GM18499 (cell line): Measurements from ENCODE around the gene ZSCAN21.

Experiments used
- ATAC-seq: cut with Tn5 transposase; IDR thresholded peaks from one replicate; pipeline ENCODE4 v1.9.1; 2021; ENCODE audit warnings: moderate number of reproducible peaks; ENCODE audit not compliant: insufficient read depth, unreplicated experiment

The ZSCAN21 gene

GRCh38 chr7:100072462-100072861, 22.9 kb downstream of the ZSCAN21 start:
- ATAC-seq: no peak

DNA sequence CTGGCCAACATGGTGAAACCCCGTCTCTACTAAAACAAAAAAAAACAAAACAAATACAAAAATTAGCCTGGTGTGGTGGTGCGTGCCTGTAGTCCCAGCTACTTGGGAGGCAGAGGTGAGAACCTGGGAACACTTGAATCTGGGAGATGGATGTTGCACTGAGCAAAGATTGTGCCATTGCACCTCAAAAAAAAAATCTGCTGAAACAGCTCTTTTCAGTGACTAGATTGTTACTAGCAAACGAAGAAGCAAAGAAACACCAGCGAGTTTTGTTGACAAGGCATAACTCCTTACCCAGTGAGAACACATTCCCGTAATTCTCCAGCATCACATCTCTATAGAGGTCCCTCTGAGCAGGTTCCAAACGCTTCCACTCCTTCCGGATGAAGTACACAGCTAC, 25.3 kb downstream of the ZSCAN21 start:
- no peak for ATAC-seq

- ATAC-seq: no peak
Measured at GRCh38 chr7:100075418-100075817, 25.8 kb downstream of the ZSCAN21 start.

- no peak for ATAC-seq
Measured at GRCh38 chr7:100077205-100077604, 27.6 kb downstream of the ZSCAN21 start.

- ATAC-seq: no peak
Measured at GRCh38 chr7:100079024-100079560, 29.5 kb downstream of the ZSCAN21 start.

DNA sequence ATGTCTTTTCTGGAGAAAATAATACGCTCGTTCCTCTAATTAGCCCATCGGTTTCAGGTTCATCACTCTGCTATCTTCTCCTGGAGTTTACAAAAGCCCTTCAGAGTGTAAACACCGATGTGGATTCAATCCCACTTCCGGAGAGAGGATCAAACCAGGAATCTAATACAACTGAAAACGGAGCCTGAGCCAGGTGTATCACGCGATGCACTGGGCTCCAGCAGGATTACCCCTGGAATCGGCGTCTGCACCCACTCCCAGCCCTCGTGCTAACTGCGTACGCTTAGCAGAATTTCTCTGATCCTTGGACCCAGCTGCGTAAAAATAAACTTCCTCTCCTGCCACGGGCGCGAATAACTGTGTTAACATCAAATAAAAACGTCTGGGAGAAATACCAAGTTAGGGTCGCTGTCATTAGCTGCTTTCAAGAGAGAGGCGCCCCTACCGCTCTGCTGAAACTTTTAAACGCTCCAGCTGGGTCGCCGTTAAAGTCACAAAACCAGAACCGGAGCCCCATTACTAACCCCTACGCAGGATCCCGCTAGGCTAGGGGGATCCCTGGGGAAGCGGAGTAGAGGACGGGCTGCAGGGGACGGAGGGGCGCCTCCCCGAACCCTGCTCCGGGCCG, 31.4 kb downstream of the ZSCAN21 start:
- ATAC-seq: no peak

GRCh38 chr7:100081535-100082102, 32.0 kb downstream of the ZSCAN21 start, which contains the start of gene ZNF3:
Gene ZNF3, minus strand, starts transcription at chr7:100081723. Its CDS starts 4,366 bp downstream, at chr7:100077357.
- peak; percentile 46 for ATAC-seq

GRCh38 chr7:100082978-100083377, 33.4 kb downstream of the ZSCAN21 start:
- no peak for ATAC-seq

- ATAC-seq: no peak
Measured at GRCh38 chr7:100085515-100085914, 35.9 kb downstream of the ZSCAN21 start.

GRCh38 chr7:100087055-100087750, 37.6 kb downstream of the ZSCAN21 start:
- no peak for ATAC-seq

DNA sequence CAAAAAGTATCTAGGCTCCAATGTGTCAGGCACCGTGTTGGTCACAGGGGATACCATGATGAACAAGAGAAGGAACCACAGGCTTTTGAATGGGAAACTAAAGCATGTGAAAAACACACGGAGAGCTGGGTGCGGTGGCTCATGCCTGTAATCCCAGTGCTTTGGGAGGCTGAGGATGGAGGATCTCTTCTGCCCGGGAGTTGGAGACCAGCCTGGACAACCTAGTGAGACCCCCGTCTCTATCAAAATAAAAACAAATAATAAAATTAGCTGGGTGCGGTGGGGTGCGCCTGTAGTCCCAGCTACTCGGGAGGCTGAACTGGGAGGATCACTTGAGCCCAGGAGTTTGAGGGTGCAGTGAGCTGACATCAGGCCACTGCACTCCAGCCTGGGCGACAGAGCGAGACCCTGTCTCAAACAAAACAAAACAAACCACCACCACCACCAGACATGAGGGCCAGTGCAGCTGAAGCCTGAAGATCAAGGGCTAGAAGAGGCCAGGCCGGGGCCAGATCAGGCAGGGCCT, 38.6 kb downstream of the ZSCAN21 start:
- no peak for ATAC-seq

- ATAC-seq: no peak
Measured at GRCh38 chr7:100088621-100089457, 39.3 kb downstream of the ZSCAN21 start, which contains the start of gene COPS6. Gene COPS6, plus strand, starts transcription at chr7:100088969. Its CDS starts 22 bp downstream, at chr7:100088991.

DNA sequence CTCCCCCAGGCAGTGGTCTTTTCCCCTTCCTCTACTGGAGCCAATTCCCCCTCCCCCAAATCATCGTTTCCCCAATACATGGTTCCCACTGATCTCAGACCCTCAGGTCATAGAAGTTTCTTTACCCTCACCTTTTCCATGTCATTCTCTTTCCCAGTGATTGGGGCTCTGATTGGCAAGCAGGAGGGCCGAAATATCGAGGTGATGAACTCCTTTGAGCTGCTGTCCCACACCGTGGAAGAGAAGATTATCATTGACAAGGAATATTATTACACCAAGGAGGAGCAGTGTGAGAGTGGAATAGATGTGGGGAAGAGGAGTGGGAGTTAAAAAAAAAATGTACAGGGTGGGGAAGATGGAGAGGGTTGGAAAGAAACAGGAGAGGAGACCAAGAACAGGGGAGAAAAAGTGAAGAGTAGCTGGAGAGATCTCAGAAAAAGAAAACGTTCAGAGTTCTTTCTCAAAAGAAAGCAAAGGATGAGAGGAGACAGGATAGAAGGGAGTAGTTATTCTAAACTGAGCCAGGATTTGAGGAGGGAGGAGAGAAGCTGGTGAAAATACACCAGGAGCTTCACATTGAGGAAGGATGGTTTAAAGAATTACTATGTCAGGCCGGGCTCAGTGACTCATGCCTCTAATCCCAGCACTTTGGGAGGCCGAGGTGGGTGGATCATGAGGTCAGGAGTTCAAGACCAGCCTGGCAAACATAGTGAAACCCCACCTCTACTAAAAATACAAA, 40.1 kb downstream of the ZSCAN21 start:
- ATAC-seq: no peak

- no peak for ATAC-seq
Measured at GRCh38 chr7:100090527-100091410, 41.2 kb downstream of the ZSCAN21 start.

- ATAC-seq: no peak
Measured at GRCh38 chr7:100091411-100092181, 42.0 kb downstream of the ZSCAN21 start.

DNA sequence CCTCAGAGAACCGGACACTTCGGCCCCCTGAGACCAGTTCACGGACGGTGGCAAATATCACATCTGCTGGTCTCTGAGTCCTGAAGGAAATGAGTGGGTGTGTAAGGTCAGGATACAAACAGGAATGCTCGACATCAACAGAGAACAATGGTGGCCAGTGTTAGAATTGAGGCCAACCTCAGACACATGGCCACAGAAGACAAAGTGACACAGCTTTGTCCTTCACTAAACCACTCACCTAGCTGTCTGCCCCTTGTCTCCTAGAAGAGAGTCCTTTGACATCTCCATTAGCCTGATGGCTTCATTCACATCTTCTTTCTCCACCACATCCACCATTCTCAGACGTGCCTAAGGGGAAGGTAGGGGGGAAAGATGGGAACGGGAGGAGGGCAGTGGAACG, 43.5 kb downstream of the ZSCAN21 start:
- no peak for ATAC-seq

DNA sequence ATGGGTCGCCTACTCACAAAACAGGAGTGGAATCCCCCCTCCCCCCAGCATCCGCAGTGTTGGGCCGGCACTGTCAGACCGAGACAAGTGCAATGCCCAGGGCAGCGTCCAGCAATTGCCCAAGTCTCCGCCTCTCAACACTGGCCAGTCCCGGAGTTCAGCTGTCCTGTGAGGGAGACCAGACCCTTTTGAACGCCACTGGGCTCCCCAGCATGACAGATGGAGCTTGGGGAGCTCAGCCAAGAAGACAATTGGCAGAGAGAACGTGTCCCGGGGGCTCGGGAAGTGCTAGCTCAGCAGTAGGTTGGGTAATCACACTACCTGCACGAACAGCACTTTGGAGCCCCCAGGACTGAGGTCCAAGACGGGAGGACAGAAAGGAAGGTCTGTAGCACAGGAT, 43.9 kb downstream of the ZSCAN21 start:
- no peak for ATAC-seq
